ENCODE measurements around the gene CCL1. TPM values are rescaled to one million over a fixed set of nuclear protein-coding genes. Genes with fewer than 3 reads are reported as not detected.

CCL1 gene
- total and polyA plus RNA-seq, 9 of the 15 experiments (the other 6 are each of a cell fraction or from before 2014, with no cell fraction given): 0.45 TPM; not detected in 8

DNA sequence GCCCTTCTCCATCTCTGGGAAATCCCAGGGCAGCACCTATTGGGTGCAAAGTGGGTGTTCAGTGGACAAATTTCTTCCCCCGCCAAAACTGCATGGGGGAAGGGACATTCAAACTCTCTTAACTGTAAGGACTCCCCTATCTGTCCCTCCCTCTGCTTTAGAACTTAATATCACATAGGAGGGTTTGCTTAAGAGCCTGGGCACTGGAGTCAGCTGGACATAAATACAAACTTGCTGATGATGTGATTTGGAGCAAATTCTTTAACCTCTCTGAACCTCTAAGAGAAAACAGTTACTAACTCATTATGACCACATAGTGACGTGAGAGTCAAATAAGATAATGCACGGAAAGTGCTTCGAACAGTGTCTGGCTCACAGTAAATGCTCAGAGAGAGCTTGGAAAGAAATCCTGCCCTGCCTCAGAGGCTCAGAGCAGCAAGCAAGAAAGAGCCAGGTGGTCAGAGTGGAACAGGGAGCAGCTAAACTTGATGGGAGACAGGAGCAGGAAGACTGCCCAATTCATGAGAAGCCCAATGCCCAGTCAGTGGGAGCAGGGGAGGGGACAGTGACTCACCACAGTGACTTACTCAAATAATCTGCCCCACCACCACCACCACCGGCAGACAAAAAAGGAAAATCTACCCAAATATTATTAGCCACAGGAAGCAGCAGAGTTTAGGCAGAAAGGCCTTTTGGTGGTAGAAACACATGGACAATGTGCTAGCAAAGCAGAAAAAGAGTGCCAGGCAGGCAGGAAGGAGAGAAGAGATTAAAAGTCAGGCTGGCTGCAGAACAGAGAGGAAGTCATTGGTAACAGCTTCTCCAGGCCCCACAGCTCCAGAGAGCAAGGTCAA is 23.9 kb upstream of the CCL1 start (continued):
- no peak for TF ChIP-seq FOXA3 (CRISPR knock-in tag; conservative IDR thresholded peaks at IDR 0.05 in 1 of 2, IDR thresholded peaks at IDR 0.05 in 1 of 2)
- no peak for TF ChIP-seq DDX20 (tag; IDR thresholded peaks at IDR 0.05; ENCODE audit: low read depth)
- no peak for TF ChIP-seq LARP7 (IDR thresholded peaks at IDR 0.05)
- no peak for TF ChIP-seq TCF7 (IDR thresholded peaks at IDR 0.05; ENCODE audit: borderline replicate concordance)
- TF ChIP-seq, protein P1, sequence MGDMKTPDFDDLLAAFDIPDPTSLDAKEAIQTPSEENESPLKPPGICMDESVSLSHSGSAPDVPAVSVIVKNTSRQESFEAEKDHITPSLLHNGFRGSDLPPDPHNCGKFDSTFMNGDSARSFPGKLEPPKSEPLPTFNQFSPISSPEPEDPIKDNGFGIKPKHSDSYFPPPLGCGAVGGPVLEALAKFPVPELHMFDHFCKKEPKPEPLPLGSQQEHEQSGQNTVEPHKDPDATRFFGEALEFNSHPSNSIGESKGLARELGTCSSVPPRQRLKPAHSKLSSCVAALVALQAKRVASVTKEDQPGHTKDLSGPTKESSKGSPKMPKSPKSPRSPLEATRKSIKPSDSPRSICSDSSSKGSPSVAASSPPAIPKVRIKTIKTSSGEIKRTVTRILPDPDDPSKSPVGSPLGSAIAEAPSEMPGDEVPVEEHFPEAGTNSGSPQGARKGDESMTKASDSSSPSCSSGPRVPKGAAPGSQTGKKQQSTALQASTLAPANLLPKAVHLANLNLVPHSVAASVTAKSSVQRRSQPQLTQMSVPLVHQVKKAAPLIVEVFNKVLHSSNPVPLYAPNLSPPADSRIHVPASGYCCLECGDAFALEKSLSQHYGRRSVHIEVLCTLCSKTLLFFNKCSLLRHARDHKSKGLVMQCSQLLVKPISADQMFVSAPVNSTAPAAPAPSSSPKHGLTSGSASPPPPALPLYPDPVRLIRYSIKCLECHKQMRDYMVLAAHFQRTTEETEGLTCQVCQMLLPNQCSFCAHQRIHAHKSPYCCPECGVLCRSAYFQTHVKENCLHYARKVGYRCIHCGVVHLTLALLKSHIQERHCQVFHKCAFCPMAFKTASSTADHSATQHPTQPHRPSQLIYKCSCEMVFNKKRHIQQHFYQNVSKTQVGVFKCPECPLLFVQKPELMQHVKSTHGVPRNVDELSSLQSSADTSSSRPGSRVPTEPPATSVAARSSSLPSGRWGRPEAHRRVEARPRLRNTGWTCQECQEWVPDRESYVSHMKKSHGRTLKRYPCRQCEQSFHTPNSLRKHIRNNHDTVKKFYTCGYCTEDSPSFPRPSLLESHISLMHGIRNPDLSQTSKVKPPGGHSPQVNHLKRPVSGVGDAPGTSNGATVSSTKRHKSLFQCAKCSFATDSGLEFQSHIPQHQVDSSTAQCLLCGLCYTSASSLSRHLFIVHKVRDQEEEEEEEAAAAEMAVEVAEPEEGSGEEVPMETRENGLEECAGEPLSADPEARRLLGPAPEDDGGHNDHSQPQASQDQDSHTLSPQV (IDR thresholded peaks at IDR 0.05): peak; percentile 73; the same call in 1 of the 2 replicates
- no peak for TF ChIP-seq BRF1 (IDR thresholded peaks at IDR 0.05; ENCODE audit: borderline replicate concordance, extremely low read depth, insufficient read length)
- TF ChIP-seq, protein P2, sequence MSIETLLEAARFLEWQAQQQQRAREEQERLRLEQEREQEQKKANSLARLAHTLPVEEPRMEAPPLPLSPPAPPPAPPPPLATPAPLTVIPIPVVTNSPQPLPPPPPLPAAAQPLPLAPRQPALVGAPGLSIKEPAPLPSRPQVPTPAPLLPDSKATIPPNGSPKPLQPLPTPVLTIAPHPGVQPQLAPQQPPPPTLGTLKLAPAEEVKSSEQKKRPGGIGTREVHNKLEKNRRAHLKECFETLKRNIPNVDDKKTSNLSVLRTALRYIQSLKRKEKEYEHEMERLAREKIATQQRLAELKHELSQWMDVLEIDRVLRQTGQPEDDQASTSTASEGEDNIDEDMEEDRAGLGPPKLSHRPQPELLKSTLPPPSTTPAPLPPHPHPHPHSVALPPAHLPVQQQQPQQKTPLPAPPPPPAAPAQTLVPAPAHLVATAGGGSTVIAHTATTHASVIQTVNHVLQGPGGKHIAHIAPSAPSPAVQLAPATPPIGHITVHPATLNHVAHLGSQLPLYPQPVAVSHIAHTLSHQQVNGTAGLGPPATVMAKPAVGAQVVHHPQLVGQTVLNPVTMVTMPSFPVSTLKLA (conservative IDR thresholded peaks at IDR 0.05): no peak
- no peak for TF ChIP-seq GABPB2 (CRISPR knock-in tag; conservative IDR thresholded peaks at IDR 0.05)
- TF ChIP-seq JUNB (CRISPR knock-in tag; conservative IDR thresholded peaks at IDR 0.05): no peak
- TF ChIP-seq HDAC3 (IDR thresholded peaks at IDR 0.05; ENCODE audit: borderline replicate concordance, partially characterized antibody): no peak
- peak; percentile 43; the same call in 1 of the 2 replicates for TF ChIP-seq SPI1 (IDR thresholded peaks at IDR 0.05; ENCODE audit: borderline replicate concordance, low read depth, low read length)
- TF ChIP-seq CHD2 (IDR thresholded peaks at IDR 0.05; ENCODE audit: low read depth, low read length): no peak
- no peak for TF ChIP-seq ESRRB (CRISPR knock-in tag; IDR thresholded peaks at IDR 0.05; ENCODE audit: borderline replicate concordance)
- peak; percentile 56 for TF ChIP-seq CREM (IDR thresholded peaks at IDR 0.05; ENCODE audit: low read depth)
- no peak for TF ChIP-seq PHB (CRISPR knock-in tag; IDR thresholded peaks at IDR 0.05)
- no peak for TF ChIP-seq KAT8 (IDR thresholded peaks at IDR 0.05; ENCODE audit: low read depth)
- TF ChIP-seq SAFB (IDR thresholded peaks at IDR 0.05; ENCODE audit: borderline replicate concordance, low read depth, low read length): no peak
- no peak for TF ChIP-seq ZSCAN29 (IDR thresholded peaks at IDR 0.05)
- no peak for TF ChIP-seq RBM17 (IDR thresholded peaks at IDR 0.05; ENCODE audit: borderline replicate concordance, low read depth, low read length)
- TF ChIP-seq JUND (IDR thresholded peaks at IDR 0.05; ENCODE audit: borderline replicate concordance, low read depth, low read length): peak; percentile 84
- TF ChIP-seq JUND (tag; IDR thresholded peaks at IDR 0.05; ENCODE audit: borderline replicate concordance, low read depth, low read length): peak; percentile 72; the same call in 1 of the 3 replicates
- no peak for TF ChIP-seq SIN3B (IDR thresholded peaks at IDR 0.05; ENCODE audit: low read depth)
- TF ChIP-seq HMGN3 (IDR thresholded peaks at IDR 0.05; ENCODE audit: borderline replicate concordance, extremely low read depth, insufficient read length, low read depth, low read length): no peak

Measured in K562 (cell line).